ENCODE data around the gene DEFB123. TPM values are rescaled to one million over a fixed set of nuclear protein-coding genes. Genes with fewer than 3 reads are reported as not detected.
A peak's percentile ranks its signal among the peaks of the same experiment; 100 is the strongest.

The DEFB123 gene
- total RNA-seq, 1 experiment from 2014 or later, result not detected

GRCh38 chr20:31476294-31476585, 35.8 kb downstream of the DEFB123 start (continued):
- TF ChIP-seq AFF4 (CRISPR knock-in tag; IDR thresholded peaks at IDR 0.05; ENCODE audit: borderline replicate concordance) (no peak), TEAD1 (CRISPR knock-in tag; IDR thresholded peaks at IDR 0.05) (no peak), RELA (CRISPR knock-in tag; IDR thresholded peaks at IDR 0.05; ENCODE audit: borderline replicate concordance) (no peak), MXD4 (CRISPR knock-in tag; IDR thresholded peaks at IDR 0.05; ENCODE audit: borderline replicate concordance) (no peak), TP53 (CRISPR knock-in tag; IDR thresholded peaks at IDR 0.05) (no peak), IRF1 (CRISPR knock-in tag; IDR thresholded peaks at IDR 0.05) (no peak), NFATC4 (CRISPR knock-in tag; IDR thresholded peaks at IDR 0.05) (no peak), ATF2 (CRISPR knock-in tag; IDR thresholded peaks at IDR 0.05; ENCODE audit: borderline replicate concordance, low read depth) (no peak), ZNF671 (CRISPR knock-in tag; IDR thresholded peaks at IDR 0.05) (no peak), ZNF263 (CRISPR knock-in tag; IDR thresholded peaks at IDR 0.05; ENCODE audit: low read depth) (no peak), E2F4 (CRISPR knock-in tag; IDR thresholded peaks at IDR 0.05; ENCODE audit: borderline replicate concordance, low read depth) (no peak), ZNF423 (CRISPR knock-in tag; IDR thresholded peaks at IDR 0.05) (no peak), ZMAT4 (CRISPR knock-in tag; IDR thresholded peaks at IDR 0.05) (no peak), OVOL2 (CRISPR knock-in tag; IDR thresholded peaks at IDR 0.05; ENCODE audit: borderline replicate concordance) (no peak)

- TF ChIP-seq ETV6 (CRISPR knock-in tag; IDR thresholded peaks at IDR 0.05) (no peak), NFATC4 (CRISPR knock-in tag; IDR thresholded peaks at IDR 0.05) (no peak), GTF2I (CRISPR knock-in tag; conservative IDR thresholded peaks at IDR 0.05) (no peak)
- H3K27ac Mint-ChIP-seq, result no peak overlapping the region
- H3K4me3 Mint-ChIP-seq, result no peak overlapping the region
- ChIA-PET POLR2A (no interaction called here), CTCF (no interaction called here)
- peaks cover 50% of the 10 kb centered on the region for H3K36me3 Mint-ChIP-seq
- H3K4me1 Mint-ChIP-seq, result no peaks in the 10 kb centered on the region
- DNase-seq (ENCODE audit: low spot score), result no peak
- H3K27me3 Mint-ChIP-seq (ENCODE audit: low read depth), result peaks cover 76% of the 10 kb centered on the region
- ATAC-seq, result no peak
- H3K9me3 Mint-ChIP-seq, result peaks cover 51% of the 10 kb centered on the region
These were observed 36.3 kb downstream of the DEFB123 start for GRCh38 chr20:31476643-31477215.

GRCh38 chr20:31484001-31484400, 43.6 kb downstream of the DEFB123 start:
- POLR2A ChIA-PET, result no interaction called here
- ATAC-seq, result peak; percentile 59
- no peak for TF ChIP-seq NR3C1 (CRISPR knock-in tag; conservative IDR thresholded peaks at IDR 0.05; ENCODE audit: low read depth)
- TF ChIP-seq E2F1 (CRISPR knock-in tag; IDR thresholded peaks at IDR 0.05), result no peak
- no peak for TF ChIP-seq NFATC4 (CRISPR knock-in tag; IDR thresholded peaks at IDR 0.05)
- no peak for TF ChIP-seq NFE2L1 (CRISPR knock-in tag; IDR thresholded peaks at IDR 0.05)
- no peak for TF ChIP-seq TCF7 (CRISPR knock-in tag; IDR thresholded peaks at IDR 0.05; ENCODE audit: low read depth)
- TF ChIP-seq ARID4B (CRISPR knock-in tag; IDR thresholded peaks at IDR 0.05; ENCODE audit: borderline replicate concordance), result no peak

More at GRCh38 chr20:31484001-31484400, 43.6 kb downstream of the DEFB123 start:
- Mint-ChIP-seq H3K9me3 (peaks cover 49% of the 10 kb centered on the region), H3K4me1 (no peaks in the 10 kb centered on the region), H3K36me3 (peaks cover 30% of the 10 kb centered on the region), H3K27me3 (ENCODE audit: low read depth) (peaks cover 70% of the 10 kb centered on the region), H3K27ac (no peak overlapping the region), H3K4me3 (no peak overlapping the region)
- CTCF ChIA-PET, result no interaction called here
- DNase-seq (ENCODE audit: low spot score), result peak; percentile 19
